Measurements from ENCODE around the gene MACROD2. TPM values are rescaled to one million over a fixed set of nuclear protein-coding genes. Genes with fewer than 3 reads are reported as not detected.

MACROD2 gene
- total and polyA plus RNA-seq, 2 of the 4 experiments (the other 2 are of a cell fraction) = not detected

- H3K36me3 ChIP-seq (ENCODE audit: control insufficient read depth, insufficient read depth, low read length) = no peaks in the 10 kb centered on the region
- H3K9me1 ChIP-seq (ENCODE audit: insufficient read depth, low read length) = no peaks in the 10 kb centered on the region
- H3K27me3 ChIP-seq (ENCODE audit: control insufficient read depth, insufficient read depth, low read length) = no peaks in the 10 kb centered on the region
- no peaks in the 10 kb centered on the region for H3K79me1 ChIP-seq (ENCODE audit: low read depth in 1 of 2, low read length in 2 of 2)
- dilution Hi-C loops (cut with HindIII; ENCODE audit: low sequenced_read_pairs, unreplicated experiment) = no loop called here
- no peak overlapping the region for H3K14ac ChIP-seq (replicated peaks; ENCODE audit: low read depth, low read length)
- no peaks in the 10 kb centered on the region for H4K20me1 ChIP-seq (ENCODE audit: insufficient read depth, low read length)
- H2AFZ ChIP-seq (replicated peaks; ENCODE audit: low read length, poor library complexity) = no peak overlapping the region
- H2BK5ac ChIP-seq (ENCODE audit: low read depth, low read length, poor library complexity, severe bottlenecking) = no peak overlapping the region
- ChIA-PET POLR2A (ENCODE audit: unreplicated experiment) (no interaction called here), CTCF (no interaction called here)
- no peak overlapping the region for H2BK20ac ChIP-seq (ENCODE audit: low read depth, low read length)
- intact Hi-C loops (cut with micrococcal nuclease) = no loop called here
- no peaks in the 10 kb centered on the region for H3K9me3 ChIP-seq (ENCODE audit: control insufficient read depth, insufficient read depth, low read length)
- H4K8ac ChIP-seq (ENCODE audit: low read depth in 2 of 2, low read length in 2 of 2) = no peak overlapping the region
- no peak overlapping the region for H2BK15ac ChIP-seq (ENCODE audit: low read depth, low read length)
- H3K4me1 ChIP-seq (ENCODE audit: control insufficient read depth, insufficient read depth, low read length) = peaks cover 4% of the 10 kb centered on the region
- ATAC-seq (ENCODE audit: low read depth) (peak; percentile 80), DNase-seq (peak; percentile 88)
- H3K4me2 ChIP-seq (ENCODE audit: low read depth, low read length) = no peak overlapping the region
- H3K4me3 ChIP-seq (ENCODE audit: insufficient read depth, low read depth, low read length) = no peak overlapping the region
- H3K56ac ChIP-seq (ENCODE audit: extremely low read depth, insufficient read depth, low read length) = no peak overlapping the region
- no peak overlapping the region for H3K9ac ChIP-seq (ENCODE audit: low read depth, low read length)
- H4K5ac ChIP-seq (ENCODE audit: low read depth, low read length) = no peak overlapping the region
- BruUV-seq (replicated peaks) = no TSS peak
- H2BK120ac ChIP-seq (ENCODE audit: low read depth, low read length) = peak overlapping the region; percentile 71; the same call in 1 of the 2 replicates
- no peak overlapping the region for H3K27ac ChIP-seq (ENCODE audit: insufficient read depth, low read length)
- no peak overlapping the region for H3K23ac ChIP-seq (ENCODE audit: low read depth, low read length)
- H4K91ac ChIP-seq (ENCODE audit: insufficient read depth, low read depth, low read length) = no peak overlapping the region
- in situ Hi-C loops (cut with MboI; ENCODE audit: low sequenced_read_pairs) = no loop called here
- H2AK9ac ChIP-seq (replicated peaks; ENCODE audit: low read depth, low read length, poor library complexity) = no peak overlapping the region
- peak overlapping the region; percentile 64; the same call in 1 of the 2 replicates for H3K18ac ChIP-seq (ENCODE audit: low read depth, low read length)
- TF ChIP-seq FOS (IDR thresholded peaks at IDR 0.05; ENCODE audit: low read depth, low read length) (peak; percentile 76), USF2 (IDR thresholded peaks at IDR 0.05; ENCODE audit: low read depth, low read length) (no peak), MAZ (IDR thresholded peaks at IDR 0.05; ENCODE audit: borderline replicate concordance, low read depth, low read length) (no peak)
- H2AK5ac ChIP-seq (ENCODE audit: low read depth, low read length) = no peak overlapping the region
- H3K4ac ChIP-seq (ENCODE audit: low read depth, low read length) = peak overlapping the region; percentile 44; the same call in 1 of the 2 replicates
Observed at GRCh38 chr20:14445310-14445709, 450.0 kb downstream of the MACROD2 start.

All from IMR-90 (cell line).